Gastroesophageal sphincter (tissue), 4 donors: ENCODE results near the gene SH3PXD2A. TPM values are rescaled to one million over a fixed set of nuclear protein-coding genes. Genes with fewer than 3 reads are reported as not detected.
A peak's percentile ranks its signal among the peaks of the same experiment; 100 is the strongest.

ENCODE experiments used
- ATAC-seq: fragments of 150-250 bp; one replicate; pipeline ENCODE4 v1.9.1; 2016; ENCODE audit warnings: mild to moderate bottlenecking, moderate library complexity
- H3K27ac ChIP-seq, 4 donors: fragments of 200-600 bp; sonication (generic) in 3 of 4; 1 replicate in 3 of 4; 2 replicates in 1 of 4; pipeline ENCODE4 v1.5.1; 2016 to 2019
- H3K27me3 ChIP-seq: fragments of 200-600 bp; sonication (generic); one replicate; pipeline ENCODE4 v1.5.1; 2019
- H3K36me3 ChIP-seq, 2 donors: fragments of 200-600 bp; sonication (generic); one replicate each; pipeline ENCODE4 v1.5.1; 2019; ENCODE audit warnings: control low read depth in 1 of 2
- H3K4me1 ChIP-seq, 3 donors: fragments of 200-600 bp; sonication (generic); 1 replicate in 2 of 3; 2 replicates in 1 of 3; pipeline ENCODE4 v1.5.1; 2016 to 2019; ENCODE audit warnings: control low read depth in 2 of 3
- H3K4me3 ChIP-seq, 2 donors: fragments of 200-600 bp; sonication (generic); one replicate each; pipeline ENCODE4 v1.5.1; 2019; ENCODE audit warnings: mild to moderate bottlenecking in 1 of 2, moderate library complexity in 1 of 2
- H3K9me3 ChIP-seq, 3 donors: fragments of 200-600 bp; sonication (generic); one replicate each; pipeline ENCODE4 v1.5.1; 2017 to 2019; ENCODE audit warnings: control low read depth in 2 of 3
- EP300 ChIP-seq: sonication (generic); formaldehyde crosslinking; IDR thresholded peaks from one replicate; pipeline ENCODE4 v1.6.1; 2017; ENCODE audit warnings: antibody characterized with exemption, mild to moderate bottlenecking
- POLR2A ChIP-seq, 2 donors: fragments of 450-650 bp; IDR thresholded peaks; one replicate each; pipeline ENCODE4 v1.6.1; 2017; ENCODE audit warnings: antibody characterized with exemption in 2 of 2, mild to moderate bottlenecking in 2 of 2, moderate library complexity in 1 of 2
- POLR2AphosphoS5 ChIP-seq: sonication (generic); formaldehyde crosslinking; IDR thresholded peaks from one replicate; pipeline ENCODE4 v1.6.1; 2017; ENCODE audit warnings: antibody characterized with exemption
- WGBS, 2 donors: methylation state at CpG; one replicate each; pipeline ENCODE4 v1.1.5; 2018; ENCODE audit warnings: low coverage in 1 of 2; 5-methylcytosine and 5-hydroxymethylcytosine counted together
- total RNA-seq, 4 donors: library from RNA; depleted of rRNA; stranded (reverse); fragments of >200 nt; gene quantifications; one replicate each; pipeline ENCODE4 v1.1.0, GENCODE V29; 2016
- TF ChIP-seq, protein P1 (sequence below), 4 experiments: fragments of 200-600 bp in 2 of 4; fragments of 450-650 bp in 2 of 4; sonication (generic) in 1 of 4; IDR thresholded peaks; one replicate each; pipeline ENCODE4 v1.5.1; 2017 to 2019; ENCODE audit warnings: antibody characterized with exemption in 4 of 4, mild to moderate bottlenecking in 2 of 4, moderate library complexity in 2 of 4

SH3PXD2A gene
- total RNA-seq, 4 donors from 2014 or later = 31.2 to 65.2 (median 39.5) TPM

DNA sequence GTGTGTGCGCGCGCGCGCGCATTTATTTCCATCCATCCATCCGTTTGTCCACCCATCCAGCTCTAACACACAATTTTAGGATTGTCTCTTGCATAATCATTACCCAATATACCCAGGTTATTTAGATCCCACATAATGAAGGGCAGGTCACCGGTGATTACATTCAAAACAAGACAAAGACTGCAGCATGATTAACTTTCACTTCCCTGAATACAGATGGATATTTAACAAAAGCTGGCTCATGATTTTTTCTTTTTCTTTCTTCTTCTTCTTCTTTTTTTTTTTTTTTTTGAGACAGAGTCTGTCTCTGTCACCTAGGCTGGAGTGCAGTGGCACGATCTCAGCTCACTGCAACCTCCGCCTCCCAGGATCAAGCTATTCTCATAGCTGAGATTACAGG, 86.2 kb downstream of the SH3PXD2A start:
- H3K36me3 ChIP-seq = no peaks in the 10 kb centered on the region
- ATAC-seq = no peak
- H3K4me3 ChIP-seq = no peak overlapping the region
- WGBS, 2 donors = 80 to 94% methylated on average over 1 to 3 of the region's 10 CpGs
- H3K27me3 ChIP-seq = no peaks in the 10 kb centered on the region
- peaks cover 0 to 53% (median 13%) of the 10 kb centered on the region in 3 donors for H3K4me1 ChIP-seq
- H3K9me3 ChIP-seq = no peaks in the 10 kb centered on the region
- H3K27ac ChIP-seq = no peak overlapping the region
- TF ChIP-seq POLR2A (IDR thresholded peaks at IDR 0.05) (no peak), EP300 (no peak), POLR2AphosphoS5 (no peak)
- TF ChIP-seq, protein P1, sequence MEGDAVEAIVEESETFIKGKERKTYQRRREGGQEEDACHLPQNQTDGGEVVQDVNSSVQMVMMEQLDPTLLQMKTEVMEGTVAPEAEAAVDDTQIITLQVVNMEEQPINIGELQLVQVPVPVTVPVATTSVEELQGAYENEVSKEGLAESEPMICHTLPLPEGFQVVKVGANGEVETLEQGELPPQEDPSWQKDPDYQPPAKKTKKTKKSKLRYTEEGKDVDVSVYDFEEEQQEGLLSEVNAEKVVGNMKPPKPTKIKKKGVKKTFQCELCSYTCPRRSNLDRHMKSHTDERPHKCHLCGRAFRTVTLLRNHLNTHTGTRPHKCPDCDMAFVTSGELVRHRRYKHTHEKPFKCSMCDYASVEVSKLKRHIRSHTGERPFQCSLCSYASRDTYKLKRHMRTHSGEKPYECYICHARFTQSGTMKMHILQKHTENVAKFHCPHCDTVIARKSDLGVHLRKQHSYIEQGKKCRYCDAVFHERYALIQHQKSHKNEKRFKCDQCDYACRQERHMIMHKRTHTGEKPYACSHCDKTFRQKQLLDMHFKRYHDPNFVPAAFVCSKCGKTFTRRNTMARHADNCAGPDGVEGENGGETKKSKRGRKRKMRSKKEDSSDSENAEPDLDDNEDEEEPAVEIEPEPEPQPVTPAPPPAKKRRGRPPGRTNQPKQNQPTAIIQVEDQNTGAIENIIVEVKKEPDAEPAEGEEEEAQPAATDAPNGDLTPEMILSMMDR (IDR thresholded peaks at IDR 0.05) = no peak

DNA sequence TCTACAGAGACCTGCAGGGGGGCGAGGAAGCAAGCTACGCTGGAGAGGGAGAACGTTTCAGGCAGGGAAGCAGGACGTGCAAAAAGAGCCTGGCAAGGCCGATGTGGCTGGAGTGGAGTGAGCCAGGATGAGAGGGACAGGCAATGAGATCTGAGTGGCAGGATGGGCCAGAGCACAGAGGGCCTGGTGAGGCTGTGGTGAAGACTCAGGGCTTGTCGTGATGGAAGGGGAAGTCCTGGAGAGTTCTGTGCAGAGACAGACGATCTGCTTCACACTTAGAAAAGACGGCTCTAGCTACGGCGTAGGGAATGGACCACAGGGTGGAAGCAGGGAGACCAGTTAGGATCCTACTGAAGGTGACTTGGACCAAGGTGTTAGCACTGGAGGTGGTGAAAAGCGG, 87.0 kb downstream of the SH3PXD2A start:
- no peak for ATAC-seq
- Histone ChIP-seq H3K4me1 (peaks cover 0 to 59% (median 17%) of the 10 kb centered on the region in 3 donors), H3K36me3 (no peaks in the 10 kb centered on the region), H3K27ac (peak overlapping the region in 1 of 4 donors; percentile 4), H3K27me3 (no peaks in the 10 kb centered on the region), H3K4me3 (no peak overlapping the region), H3K9me3 (no peaks in the 10 kb centered on the region)
- TF ChIP-seq POLR2A (IDR thresholded peaks at IDR 0.05) (no peak), POLR2AphosphoS5 (no peak), EP300 (no peak)
- TF ChIP-seq, protein P1 (IDR thresholded peaks at IDR 0.05) = no peak
- WGBS, 2 donors = 70 to 81% methylated on average over 11 of the region's 11 CpGs

DNA sequence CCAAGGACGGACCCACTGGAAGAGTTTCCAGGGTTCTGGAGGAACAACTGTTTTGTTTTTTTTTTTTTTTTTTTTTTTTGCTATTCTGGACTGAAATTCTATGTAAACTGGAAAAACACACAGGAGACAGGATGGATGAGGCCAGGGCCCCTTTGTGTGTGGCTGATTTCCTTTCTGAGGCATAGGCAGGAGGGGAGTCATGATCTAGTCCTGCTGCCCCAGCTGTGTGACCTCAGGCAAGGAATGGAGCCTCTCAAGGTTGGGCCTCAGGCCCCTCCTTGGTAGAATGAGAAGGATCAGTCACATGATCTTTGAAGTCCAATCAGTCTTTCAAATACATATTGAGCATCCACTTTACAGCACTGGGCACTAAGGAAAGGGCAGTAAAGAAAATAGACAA, 87.6 kb downstream of the SH3PXD2A start:
- no peak overlapping the region for H3K27ac ChIP-seq
- no peak for ATAC-seq
- TF ChIP-seq POLR2A (IDR thresholded peaks at IDR 0.05) (no peak), POLR2AphosphoS5 (no peak), EP300 (no peak)
- TF ChIP-seq, protein P1 (IDR thresholded peaks at IDR 0.05) = no peak
- H3K27me3 ChIP-seq = no peaks in the 10 kb centered on the region
- no peaks in the 10 kb centered on the region for H3K9me3 ChIP-seq
- 22% methylated on average over 1 of the region's 1 CpG; no CpG with 5 or more reads in 1 of the 2 donors for WGBS, 2 donors
- no peak overlapping the region for H3K4me3 ChIP-seq
- H3K4me1 ChIP-seq = peaks cover 0 to 57% (median 12%) of the 10 kb centered on the region in 3 donors
- no peaks in the 10 kb centered on the region for H3K36me3 ChIP-seq

DNA sequence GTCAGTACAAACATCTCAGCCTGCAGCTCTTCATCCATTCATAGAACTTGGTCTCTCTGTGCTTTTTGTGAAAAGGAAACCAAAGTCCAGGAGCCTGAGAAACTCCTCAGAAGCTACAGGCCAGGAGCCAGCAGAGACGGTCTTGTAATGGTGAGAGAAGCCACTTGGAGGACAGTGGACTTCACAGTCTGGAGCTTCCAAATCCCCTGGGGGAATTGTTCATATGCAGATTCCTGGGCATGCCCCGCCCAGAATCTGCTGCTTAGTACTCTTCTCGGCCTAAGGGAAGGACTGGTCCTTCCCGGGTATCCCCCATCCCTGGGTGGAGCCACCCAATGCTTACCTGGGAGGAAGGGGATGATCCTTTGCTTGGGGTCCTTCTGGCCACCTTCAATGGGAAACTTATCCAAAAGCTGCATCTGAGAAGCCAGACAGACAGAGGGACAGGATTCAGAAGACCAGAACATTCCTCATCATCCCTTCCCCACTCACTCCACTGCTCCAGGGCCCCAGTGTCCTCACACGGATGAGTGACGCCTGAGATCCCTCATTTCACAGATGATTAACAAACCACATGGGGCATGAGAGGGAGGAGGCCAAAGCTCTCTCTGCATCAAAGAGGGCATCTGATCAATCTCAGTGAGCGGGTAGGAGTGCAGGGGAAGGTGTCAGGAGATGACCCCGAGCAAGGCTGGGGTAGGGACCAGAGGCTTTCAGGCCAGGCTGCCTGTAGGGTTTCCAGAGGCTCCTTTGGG, 88.4 kb downstream of the SH3PXD2A start:
- TF ChIP-seq POLR2A (IDR thresholded peaks at IDR 0.05) = no peak
- no peak for TF ChIP-seq EP300
- TF ChIP-seq POLR2AphosphoS5 = no peak
- TF ChIP-seq, protein P1 (IDR thresholded peaks at IDR 0.05) = no peak
- ATAC-seq = no peak
- Histone ChIP-seq H3K27ac (no peak overlapping the region), H3K4me3 (no peak overlapping the region), H3K27me3 (no peaks in the 10 kb centered on the region), H3K9me3 (no peaks in the 10 kb centered on the region), H3K4me1 (peaks cover 0 to 49% (median 10%) of the 10 kb centered on the region in 3 donors), H3K36me3 (no peaks in the 10 kb centered on the region)
- WGBS, 2 donors = 57% methylated on average over 4 of the region's 8 CpGs; no CpG with 5 or more reads in 1 of the 2 donors

DNA sequence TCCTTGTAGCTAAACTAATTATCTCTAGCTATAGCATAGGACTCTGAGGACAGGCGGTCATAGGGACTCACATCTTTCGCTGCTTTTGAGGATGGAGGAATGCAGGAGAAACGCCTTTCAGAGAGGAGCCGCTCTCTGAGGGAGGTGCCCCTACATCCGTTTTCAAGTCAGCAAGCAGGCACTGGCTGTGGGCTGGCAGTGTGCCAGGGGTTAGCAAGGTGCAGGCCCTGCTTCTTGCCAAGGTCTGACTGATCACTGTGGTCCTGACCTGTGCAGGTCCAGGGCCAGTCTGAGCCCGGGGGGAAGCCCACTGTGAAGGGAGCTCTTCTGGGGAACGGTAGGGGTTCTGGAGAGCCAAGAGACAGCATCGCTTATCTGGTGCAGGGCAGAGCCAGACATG, 89.4 kb downstream of the SH3PXD2A start:
- 100% methylated on average over 1 of the region's 8 CpGs for WGBS, 2 donors
- Histone ChIP-seq H3K4me3 (no peak overlapping the region), H3K4me1 (peaks cover 0 to 48% (median 7%) of the 10 kb centered on the region in 3 donors), H3K36me3 (no peaks in the 10 kb centered on the region), H3K27ac (no peak overlapping the region), H3K27me3 (no peaks in the 10 kb centered on the region), H3K9me3 (no peaks in the 10 kb centered on the region)
- ATAC-seq = no peak
- TF ChIP-seq EP300 (no peak), POLR2A (IDR thresholded peaks at IDR 0.05) (no peak), POLR2AphosphoS5 (no peak)
- TF ChIP-seq, protein P1 (IDR thresholded peaks at IDR 0.05) = no peak
